Measurements from ENCODE around the gene RHBDL2.
"Not testable (repeated sequence)": the region's sequence is repeated elsewhere in the genome, so short reads cannot be mapped to it uniquely, and the experiment has no call there.

The RHBDL2 gene

GRCh38 chr1:38989979-38990378, 48.3 kb upstream of the RHBDL2 start:
- Histone ChIP-seq H3K27me3 (ENCODE audit: insufficient read depth, low read length) (no peaks in the 10 kb centered on the region), H3K9me2 (ENCODE audit: low read depth, low read length) (no peaks in the 10 kb centered on the region), H3K4me1 (ENCODE audit: insufficient read depth, low read length, severe bottlenecking) (peaks cover 23% of the 10 kb centered on the region), H3K36me3 (ENCODE audit: insufficient read depth, low read length) (peaks cover 23% of the 10 kb centered on the region; the same call in 1 of the 2 replicates), H3K4me3 (ENCODE audit: low read depth, low read length, poor library complexity, severe bottlenecking) (no peak overlapping the region), H3K27ac (ENCODE audit: low read depth, low read length, poor library complexity, severe bottlenecking) (no peak overlapping the region), H2AFZ (ENCODE audit: low read length) (no peak overlapping the region), H3F3A (ENCODE audit: insufficient read depth, low read length) (no peaks in the 10 kb centered on the region), H3K4me2 (ENCODE audit: low read length) (peak overlapping the region; percentile 80; the same call in 1 of the 2 replicates), H3K79me2 (ENCODE audit: insufficient read depth, low read length) (peaks cover 33% of the 10 kb centered on the region), H3K9ac (ENCODE audit: low read length) (no peak overlapping the region), H3K9me3 (ENCODE audit: low read length) (no peaks in the 10 kb centered on the region), H4K20me1 (ENCODE audit: insufficient read depth, low read length) (no peaks in the 10 kb centered on the region)
- TF ChIP-seq CTCF (IDR thresholded peaks at IDR 0.05; ENCODE audit: low read length) (no peak), EZH2 (IDR thresholded peaks at IDR 0.05; ENCODE audit: borderline replicate concordance, low read length) (no peak)

- not testable (repeated sequence) for H3F3A ChIP-seq (ENCODE audit: insufficient read depth, low read length); H3K9me2 ChIP-seq (ENCODE audit: low read depth, low read length)
Measured at GRCh38 chr1:38979380-38979779, 37.8 kb upstream of the RHBDL2 start.

GRCh38 chr1:38978245-38978542, 36.6 kb upstream of the RHBDL2 start:
- not testable (repeated sequence) for H3K9ac ChIP-seq (ENCODE audit: low read length); H3K79me2 ChIP-seq (ENCODE audit: insufficient read depth, low read length); H3K27ac ChIP-seq (ENCODE audit: low read depth, low read length, poor library complexity, severe bottlenecking); H3K9me3 ChIP-seq (ENCODE audit: low read length); H3K27me3 ChIP-seq (ENCODE audit: insufficient read depth, low read length); H3F3A ChIP-seq (ENCODE audit: insufficient read depth, low read length); H4K20me1 ChIP-seq (ENCODE audit: insufficient read depth, low read length); H3K36me3 ChIP-seq (ENCODE audit: insufficient read depth, low read length); H3K4me2 ChIP-seq (ENCODE audit: low read length); H2AFZ ChIP-seq (ENCODE audit: low read length); H3K9me2 ChIP-seq (ENCODE audit: low read depth, low read length); H3K4me1 ChIP-seq (ENCODE audit: insufficient read depth, low read length, severe bottlenecking); H3K4me3 ChIP-seq (ENCODE audit: low read depth, low read length, poor library complexity, severe bottlenecking)

More at GRCh38 chr1:38979380-38979779, 37.8 kb upstream of the RHBDL2 start:
- not testable (repeated sequence) for H3K9ac ChIP-seq (ENCODE audit: low read length); H3K4me2 ChIP-seq (ENCODE audit: low read length); H3K4me3 ChIP-seq (ENCODE audit: low read depth, low read length, poor library complexity, severe bottlenecking); H3K27me3 ChIP-seq (ENCODE audit: insufficient read depth, low read length); H3K9me3 ChIP-seq (ENCODE audit: low read length); H3K36me3 ChIP-seq (ENCODE audit: insufficient read depth, low read length); H3K27ac ChIP-seq (ENCODE audit: low read depth, low read length, poor library complexity, severe bottlenecking); H3K79me2 ChIP-seq (ENCODE audit: insufficient read depth, low read length); H4K20me1 ChIP-seq (ENCODE audit: insufficient read depth, low read length); H3K4me1 ChIP-seq (ENCODE audit: insufficient read depth, low read length, severe bottlenecking); H2AFZ ChIP-seq (ENCODE audit: low read length)

GRCh38 chr1:38977399-38978244, 36.0 kb upstream of the RHBDL2 start:
- not testable (repeated sequence) for H3K27me3 ChIP-seq (ENCODE audit: insufficient read depth, low read length); H3K4me2 ChIP-seq (ENCODE audit: low read length); H3K9me2 ChIP-seq (ENCODE audit: low read depth, low read length); H3K9ac ChIP-seq (ENCODE audit: low read length); H3K36me3 ChIP-seq (ENCODE audit: insufficient read depth, low read length); H3K4me3 ChIP-seq (ENCODE audit: low read depth, low read length, poor library complexity, severe bottlenecking); H3K79me2 ChIP-seq (ENCODE audit: insufficient read depth, low read length); H4K20me1 ChIP-seq (ENCODE audit: insufficient read depth, low read length); H2AFZ ChIP-seq (ENCODE audit: low read length); H3K4me1 ChIP-seq (ENCODE audit: insufficient read depth, low read length, severe bottlenecking); H3F3A ChIP-seq (ENCODE audit: insufficient read depth, low read length); H3K27ac ChIP-seq (ENCODE audit: low read depth, low read length, poor library complexity, severe bottlenecking); H3K9me3 ChIP-seq (ENCODE audit: low read length)
